HG02642 (cell line): Measurements from ENCODE around the gene ALKBH4.

Source experiments
- ATAC-seq: cut with Tn5 transposase; IDR thresholded peaks from one replicate; pipeline ENCODE4 v1.9.1; 2021; ENCODE audit warnings: mild to moderate bottlenecking; ENCODE audit not compliant: unreplicated experiment, poor library complexity

ALKBH4 gene

DNA sequence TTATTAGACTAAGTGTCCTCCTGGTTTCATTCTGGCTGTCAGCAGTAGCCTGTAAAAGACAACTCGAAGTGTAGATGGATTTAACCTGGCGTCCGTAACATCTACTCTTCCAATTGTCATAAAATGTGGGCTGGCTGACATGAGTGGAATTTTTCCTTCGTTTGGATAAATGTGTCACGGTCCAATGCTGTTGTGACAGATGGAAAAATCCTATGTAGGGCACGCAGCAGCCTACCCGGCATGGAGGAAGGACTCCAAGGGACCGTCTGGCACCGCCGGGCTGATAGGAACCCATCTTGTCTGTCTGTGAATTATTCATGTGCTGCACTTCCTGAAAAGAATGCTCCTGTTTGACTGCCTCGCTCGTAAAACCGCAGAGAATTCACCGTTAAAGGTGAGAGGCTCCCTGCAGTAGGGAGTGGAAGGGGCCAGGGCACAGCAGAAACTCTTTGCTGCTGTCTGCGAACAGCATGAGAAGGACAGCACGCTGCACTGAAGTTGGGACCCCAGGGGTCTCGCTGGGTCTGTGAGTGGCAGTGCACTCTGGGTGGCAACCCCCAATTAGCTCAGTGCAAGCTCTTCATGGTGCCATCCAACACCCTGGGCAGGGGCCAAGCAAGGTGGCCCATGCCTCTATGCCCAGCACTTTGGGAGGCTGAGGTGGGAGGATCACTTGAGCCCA lies 32.9 kb downstream of the ALKBH4 start:
- peak; percentile 27 for ATAC-seq

DNA sequence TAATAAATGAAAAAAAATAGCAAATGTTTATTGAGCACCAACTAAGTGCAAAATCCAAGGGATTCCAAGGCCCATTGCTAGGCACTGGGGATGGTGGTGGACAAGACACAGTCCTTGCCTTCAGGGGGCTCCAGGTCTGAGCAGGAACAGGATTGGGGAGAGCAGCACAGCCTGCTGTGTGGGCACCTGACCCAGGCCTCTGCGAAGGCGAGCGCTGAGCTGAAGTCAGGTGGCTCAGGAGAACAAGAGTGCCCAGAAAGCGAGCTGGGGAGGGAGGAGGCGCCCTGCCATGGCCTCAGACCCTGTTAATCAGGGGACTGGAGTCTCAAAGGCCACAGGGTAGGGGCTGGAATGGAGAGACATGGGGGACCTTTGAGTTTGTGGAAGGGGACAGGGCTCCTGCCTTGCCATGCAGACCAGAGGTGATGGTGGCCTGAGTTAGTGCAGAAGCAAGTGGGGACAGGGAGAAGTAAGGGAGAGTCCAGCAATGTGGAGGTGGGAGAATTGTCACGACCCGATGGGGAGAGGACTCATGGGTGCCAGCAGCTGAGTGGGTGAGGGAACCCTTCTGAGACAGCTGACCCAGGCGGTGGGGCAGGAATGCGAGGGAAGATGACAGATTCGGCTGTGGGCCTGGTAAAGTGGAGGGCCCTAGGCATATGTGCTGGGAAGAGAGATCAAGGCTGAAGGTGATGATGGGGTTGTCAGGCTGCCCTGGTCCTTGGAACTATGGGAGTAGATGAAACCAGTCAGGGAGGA lies 35.3 kb downstream of the ALKBH4 start:
- no peak for ATAC-seq

DNA sequence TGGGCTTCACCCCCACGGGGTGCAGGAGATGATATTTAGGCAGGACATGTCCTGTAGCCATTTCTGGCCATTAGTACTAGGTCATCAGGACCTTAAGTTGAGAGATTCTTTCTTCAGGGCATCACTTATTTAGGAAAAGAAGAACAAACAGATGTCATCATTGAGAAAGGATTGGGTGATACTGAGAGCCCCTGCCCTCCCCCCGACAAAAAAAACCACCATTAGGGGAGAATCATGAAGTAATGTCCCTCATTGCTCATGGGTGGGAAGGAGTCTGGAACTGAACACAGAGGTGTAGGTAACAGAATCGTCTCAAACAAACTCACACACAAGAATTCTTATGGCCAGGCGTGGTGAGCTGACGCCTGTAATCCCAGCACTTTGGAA lies 37.7 kb downstream of the ALKBH4 start:
- no peak for ATAC-seq

DNA sequence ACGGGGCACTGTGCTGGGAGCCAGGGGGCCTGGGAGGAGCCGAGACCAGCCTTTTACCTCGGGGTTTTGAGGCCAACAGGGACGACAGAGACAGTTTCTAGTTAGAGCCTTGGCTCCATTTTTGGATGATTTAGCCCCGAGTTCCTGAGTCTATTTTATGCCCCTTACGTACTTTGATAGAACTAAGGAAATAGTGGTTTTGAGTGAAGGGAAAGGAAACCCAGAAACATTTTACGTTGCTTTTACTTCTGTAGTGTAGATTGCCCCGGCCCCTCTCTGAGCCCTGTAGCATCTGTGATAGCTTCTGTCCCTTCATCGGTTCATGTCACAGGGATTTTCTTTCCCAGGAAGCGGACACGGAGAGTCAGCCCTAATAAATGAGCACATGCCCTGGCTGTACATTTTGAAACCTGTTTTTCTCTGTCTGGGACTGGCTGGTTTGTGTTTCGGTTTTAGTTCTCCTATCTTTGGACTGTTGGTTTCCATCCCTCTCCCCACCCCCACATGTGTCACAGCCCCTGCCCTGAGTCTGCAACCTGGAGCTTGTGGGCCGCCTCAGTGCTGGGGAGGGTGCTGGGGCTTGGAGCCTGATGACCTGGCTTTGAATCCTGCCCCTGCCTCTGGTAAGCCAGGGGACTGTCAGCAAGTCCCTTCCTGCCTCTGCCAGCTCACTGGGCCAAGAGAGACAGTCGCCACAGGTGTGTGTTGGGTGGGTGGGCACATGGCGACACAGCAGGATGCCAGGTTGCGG lies 38.2 kb downstream of the ALKBH4 start:
- peak; percentile 53 for ATAC-seq

DNA sequence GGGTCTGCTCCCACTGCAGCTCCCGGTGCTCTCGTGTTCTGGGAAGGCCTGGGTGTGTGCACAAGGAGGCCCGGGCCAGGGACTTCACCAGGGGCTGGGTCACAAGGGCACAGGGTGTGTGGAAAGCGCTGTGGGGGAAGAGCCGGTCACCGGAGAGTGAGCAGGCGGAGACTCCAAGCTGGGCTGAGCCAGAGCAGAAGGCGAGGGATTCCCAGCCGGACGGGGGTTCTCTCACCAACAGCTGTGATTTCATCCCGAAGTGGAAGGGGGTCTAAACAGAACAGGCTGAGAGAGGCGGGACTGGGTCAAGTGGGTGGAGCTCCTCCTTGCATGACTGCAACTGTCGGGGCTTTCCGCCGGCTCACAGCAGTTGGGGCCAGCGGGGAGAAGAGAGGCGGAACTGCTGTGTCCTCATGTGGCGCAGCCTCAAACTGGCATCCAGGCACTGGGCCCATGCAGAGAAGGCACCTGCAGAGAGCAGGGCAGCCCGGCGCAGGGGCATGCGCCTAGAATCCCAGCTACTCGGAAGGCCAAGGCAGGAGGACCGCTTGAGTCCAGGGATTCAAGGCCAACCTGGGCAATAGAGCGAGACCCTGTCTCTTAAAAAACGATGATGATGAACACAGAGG lies 38.9 kb downstream of the ALKBH4 start:
- ATAC-seq, result peak; percentile 59

DNA sequence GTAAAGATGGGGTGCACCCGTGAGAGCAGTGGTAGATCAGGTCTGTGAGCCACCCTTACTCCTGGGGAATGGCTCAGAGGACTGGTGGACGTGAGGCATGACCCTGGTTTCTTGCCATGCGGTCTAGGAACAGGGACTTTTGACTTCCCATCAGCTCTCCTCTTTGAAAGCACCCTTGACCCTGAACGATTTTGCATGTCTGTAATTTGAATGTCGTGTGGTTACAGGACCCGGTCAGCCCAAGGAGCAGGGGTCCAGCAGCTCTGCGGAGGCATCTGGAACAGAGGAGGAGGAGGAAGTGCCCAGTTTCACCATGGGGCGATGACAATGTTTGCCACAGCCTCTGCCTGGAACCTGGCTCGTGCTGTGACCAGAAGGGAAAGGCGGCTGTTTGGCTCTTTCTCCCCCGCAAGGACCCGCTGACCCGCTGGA lies 39.9 kb downstream of the ALKBH4 start:
- peak; percentile 37 for ATAC-seq

DNA sequence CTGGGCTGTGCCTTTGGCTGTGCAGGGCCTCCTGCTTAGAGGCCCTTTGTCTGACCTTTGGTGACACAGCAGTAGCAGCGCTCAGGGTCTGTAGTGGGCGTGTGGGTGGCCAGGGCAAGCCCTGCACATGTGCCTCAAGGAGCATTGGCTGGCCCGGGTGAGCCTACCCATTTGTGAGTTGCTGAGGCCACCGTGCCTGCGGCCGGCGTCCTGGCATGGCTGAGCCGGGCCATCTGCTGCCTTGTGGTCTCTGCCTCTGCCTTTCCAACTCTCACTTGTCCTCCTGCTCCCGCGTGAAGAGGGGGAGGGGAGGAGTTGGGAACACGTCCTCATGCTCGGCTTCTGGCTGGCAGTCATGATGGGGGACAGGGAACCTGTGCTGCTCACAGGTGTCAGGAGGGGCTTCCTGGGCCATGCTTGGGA lies 40.5 kb downstream of the ALKBH4 start:
- no peak for ATAC-seq

DNA sequence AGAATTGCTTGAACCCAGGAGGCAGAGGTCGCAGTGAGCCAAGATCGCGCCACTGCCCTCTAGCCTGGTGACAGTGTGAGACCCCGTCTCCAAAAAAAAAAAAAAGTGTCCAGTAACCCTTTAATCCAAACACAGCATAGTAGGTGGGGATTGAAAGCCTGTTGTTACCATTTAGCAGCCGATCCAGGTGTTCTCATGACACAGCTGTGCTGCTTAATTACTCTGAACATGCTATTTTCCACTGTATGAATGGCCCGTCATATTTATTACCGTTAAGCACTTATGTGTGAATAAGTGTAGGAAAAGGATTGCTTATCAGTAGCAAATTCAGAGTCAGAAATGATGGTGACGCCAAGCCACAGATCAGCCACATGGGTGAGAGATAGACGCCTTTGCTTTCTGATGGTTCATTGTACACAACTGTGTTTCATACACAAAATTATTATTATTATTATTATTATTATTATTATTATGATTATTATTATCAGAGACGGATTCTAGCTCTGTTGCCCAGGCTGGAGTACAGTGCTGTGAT lies 42.9 kb downstream of the ALKBH4 start:
- no peak for ATAC-seq

DNA sequence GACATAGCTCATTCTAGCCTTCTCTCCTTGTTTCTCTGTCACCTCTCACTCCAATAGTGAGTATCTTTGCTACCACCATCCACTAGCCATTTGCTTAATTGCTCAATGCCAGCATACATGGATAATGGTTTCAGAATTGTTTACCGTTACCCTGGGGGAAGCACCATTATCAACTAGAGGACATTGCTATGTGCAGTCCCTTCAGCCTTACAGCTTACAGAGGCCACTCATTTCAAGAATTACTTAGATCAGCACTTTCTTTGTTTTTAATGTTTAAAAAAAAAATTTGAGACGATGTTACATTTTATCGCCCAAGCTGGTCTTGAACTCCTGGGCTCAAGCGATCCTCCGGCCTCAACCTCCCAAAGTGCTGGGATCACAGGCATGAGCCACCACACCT lies 46.1 kb downstream of the ALKBH4 start:
- no peak for ATAC-seq

DNA sequence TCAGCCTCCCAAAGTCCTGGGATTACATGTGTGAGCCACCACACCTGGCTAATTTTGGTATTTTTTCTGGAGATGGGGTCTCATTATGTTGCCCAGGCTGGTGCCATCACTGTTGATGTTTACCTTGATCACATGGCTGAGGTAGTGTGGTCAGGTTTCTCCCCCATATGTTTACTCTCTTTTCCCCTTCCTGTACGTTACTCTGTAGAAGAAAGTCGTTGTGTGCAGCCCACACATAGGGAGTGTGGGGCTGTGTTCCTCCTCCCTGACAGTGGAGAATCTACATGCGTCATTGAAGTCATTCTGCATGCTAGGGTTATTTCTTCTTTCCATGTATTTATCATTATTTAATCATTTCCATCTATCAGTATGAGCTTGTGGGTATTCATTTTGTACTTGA lies 47.6 kb downstream of the ALKBH4 start:
- ATAC-seq, result no peak

DNA sequence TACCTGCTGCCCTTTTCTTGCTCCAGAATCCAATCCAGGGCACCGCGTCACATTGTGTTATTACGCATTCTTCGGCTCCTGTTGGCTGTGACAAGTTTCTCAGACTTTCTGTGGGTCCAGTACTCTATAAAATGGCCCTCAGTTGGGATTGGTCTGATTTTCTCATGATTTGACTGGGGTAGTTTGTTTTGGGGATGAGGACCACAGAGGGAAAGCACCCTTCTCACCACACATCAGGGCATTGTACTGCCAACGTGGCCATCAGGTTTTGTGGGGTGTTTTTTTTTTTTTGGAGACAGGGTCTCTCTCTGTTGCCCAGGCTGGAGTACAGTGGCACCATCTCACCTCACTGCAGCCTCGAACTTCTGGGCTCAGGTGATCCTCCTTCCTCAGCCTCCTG lies 48.3 kb downstream of the ALKBH4 start:
- ATAC-seq, result no peak

DNA sequence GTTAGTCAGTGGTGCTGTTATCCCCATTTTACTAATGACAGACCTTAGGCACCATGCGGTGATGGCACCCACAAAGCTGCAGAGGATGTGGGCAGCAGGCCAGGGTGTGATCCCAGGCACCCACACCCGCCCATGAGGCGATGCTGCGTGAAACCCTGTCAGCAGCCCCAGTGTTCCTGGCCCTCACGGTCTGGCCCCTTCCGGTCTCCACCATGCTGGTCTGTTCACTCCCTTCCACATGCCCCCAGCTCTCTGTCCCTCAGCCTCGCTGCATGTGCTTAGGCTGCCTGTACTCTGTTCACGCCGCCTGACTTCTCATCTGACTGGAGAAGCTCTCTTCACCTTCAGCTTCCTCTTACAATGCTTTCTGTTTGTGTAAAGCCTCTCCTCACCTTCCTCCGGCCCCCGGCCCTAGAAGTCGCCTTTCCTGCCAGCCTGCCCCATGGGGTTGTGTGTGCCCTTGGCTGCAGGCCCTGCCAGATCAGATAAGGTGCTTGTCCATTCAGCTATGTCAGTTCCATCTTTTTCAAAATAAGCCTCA lies 48.9 kb downstream of the ALKBH4 start:
- ATAC-seq, result peak; percentile 46

DNA sequence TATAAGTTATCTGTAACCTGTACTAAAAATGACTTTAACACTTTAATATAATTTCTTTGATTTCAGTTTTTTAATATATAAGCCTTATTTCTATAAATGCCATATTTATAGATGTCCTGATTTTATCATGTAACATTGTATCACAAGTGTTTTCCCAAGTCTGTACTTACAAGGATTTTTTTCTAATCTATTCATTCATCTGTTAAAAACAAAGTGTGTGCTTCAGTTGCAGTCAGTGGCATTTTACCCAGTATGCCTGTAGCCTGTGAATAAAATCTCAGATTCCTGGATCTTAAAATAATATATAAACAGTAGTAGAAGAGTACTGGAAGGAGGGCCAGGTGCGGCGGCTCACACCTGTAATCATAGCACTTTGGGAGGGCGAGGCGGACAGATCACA lies 51.1 kb downstream of the ALKBH4 start:
- no peak for ATAC-seq

DNA sequence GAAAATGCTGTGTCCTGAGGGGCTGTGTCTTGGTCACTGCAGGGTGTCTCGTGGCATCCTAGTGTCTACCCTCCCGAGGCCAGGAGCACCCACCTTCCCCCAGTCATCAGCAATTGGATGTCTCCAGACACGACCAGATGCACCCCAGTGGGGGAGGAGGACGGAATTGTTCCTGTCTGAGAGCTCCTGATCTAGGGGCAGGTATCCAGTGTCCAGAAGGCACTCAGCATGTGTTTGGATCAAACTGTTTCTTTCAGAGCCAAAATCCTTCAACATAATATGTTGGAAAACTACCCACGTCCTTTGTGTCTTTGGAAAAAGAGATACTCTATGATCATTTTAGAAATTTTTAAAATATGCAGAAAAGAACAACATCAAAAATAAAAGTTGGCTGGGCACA lies 51.6 kb downstream of the ALKBH4 start:
- ATAC-seq, result no peak

DNA sequence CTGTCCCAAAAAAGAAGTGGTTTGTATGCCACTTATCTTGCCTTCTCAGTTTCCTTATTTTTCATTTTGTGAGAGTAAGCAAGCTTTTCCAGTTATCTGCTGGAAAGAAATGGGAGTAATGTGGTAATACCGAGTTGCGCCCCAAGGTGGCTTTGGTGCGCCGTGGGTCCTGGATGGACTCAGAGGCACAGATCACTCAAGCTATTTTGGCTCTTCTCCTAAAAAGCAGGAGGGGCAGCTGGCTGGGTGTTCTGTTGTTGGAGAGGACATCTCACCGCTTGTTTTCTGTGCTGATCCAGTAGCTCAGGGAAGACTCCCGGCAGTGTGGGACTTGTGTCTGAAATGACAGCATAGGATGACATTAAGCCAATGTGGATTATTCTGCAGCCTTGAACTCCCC lies 52.1 kb downstream of the ALKBH4 start:
- no peak for ATAC-seq

DNA sequence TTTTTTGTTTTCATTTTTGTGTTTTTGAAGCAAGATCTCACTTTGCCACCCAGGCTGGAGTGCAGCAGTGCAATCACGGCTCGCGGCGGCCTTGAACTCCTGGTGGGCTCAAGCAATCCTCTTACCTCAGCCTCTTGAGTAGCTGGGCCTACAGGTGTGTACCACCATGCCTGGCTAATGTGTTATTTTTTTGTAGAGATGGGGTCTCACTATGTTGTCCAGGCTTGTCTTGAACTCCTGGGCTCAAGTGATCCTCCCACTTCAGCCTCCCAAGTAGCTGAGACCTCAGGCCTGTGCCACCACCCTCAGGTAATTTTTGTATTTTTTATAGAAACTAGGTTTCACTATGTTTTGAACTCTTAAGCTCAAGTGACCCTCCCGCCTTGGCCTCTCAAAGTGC lies 53.7 kb downstream of the ALKBH4 start:
- ATAC-seq, result no peak

DNA sequence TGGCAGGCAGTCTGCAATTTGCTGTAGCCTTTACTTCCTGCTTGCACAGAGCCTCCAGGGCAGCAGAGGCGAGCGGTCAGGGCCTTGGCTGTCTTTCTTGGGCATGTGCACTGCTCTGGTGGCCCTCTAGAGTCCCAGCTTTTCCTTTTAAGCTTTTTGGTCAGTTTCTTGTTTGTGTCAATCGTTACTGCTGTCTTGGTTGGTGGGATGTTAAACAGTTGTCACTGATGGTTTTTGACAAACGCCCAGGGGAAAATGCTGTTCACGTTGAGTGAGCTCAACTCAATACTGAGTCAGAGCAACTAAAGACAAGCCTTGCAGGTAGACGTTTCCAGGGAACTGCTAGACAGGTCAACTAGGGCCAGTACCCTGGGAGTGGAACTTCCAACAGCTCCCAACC lies 54.5 kb downstream of the ALKBH4 start:
- ATAC-seq, result no peak

DNA sequence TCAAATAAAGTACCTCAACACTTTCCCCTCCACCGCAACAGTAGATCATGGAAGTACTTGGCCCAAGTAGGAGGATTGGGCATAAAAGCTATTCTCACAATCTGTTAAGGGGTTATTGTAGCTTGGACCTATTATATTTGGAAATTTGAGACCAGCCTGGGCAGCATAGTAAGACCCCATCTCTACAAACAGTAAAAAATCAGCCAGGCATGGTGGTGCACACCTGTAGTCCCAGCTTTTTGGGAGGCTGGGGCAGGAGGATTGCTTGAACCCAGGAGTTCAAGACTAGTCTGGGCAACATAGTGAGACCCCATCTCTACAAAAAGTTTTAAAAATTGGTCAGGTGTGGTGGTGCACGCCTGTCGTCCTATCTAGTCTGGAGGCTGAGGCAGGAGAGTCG lies 55.3 kb downstream of the ALKBH4 start:
- ATAC-seq, result no peak

DNA sequence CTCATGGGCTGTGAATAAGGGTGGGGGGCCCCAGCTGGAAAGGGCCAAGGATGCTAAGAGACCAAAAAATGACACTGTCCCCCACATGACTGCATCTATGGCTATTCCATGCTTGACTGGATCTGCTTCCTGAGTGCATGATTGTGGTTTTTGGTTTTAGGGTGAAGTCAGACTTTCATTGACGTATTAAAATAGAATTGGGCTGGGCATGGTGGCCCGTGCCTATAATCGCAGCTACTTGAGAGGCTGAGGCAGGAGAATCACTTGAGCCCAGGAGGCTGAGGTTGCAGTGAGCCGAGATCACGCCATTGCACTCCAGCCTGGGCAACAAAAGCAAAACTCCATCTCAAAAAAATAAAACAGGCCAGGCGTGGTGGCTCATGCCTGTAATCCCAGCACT lies 56.1 kb downstream of the ALKBH4 start:
- ATAC-seq, result peak; percentile 54

DNA sequence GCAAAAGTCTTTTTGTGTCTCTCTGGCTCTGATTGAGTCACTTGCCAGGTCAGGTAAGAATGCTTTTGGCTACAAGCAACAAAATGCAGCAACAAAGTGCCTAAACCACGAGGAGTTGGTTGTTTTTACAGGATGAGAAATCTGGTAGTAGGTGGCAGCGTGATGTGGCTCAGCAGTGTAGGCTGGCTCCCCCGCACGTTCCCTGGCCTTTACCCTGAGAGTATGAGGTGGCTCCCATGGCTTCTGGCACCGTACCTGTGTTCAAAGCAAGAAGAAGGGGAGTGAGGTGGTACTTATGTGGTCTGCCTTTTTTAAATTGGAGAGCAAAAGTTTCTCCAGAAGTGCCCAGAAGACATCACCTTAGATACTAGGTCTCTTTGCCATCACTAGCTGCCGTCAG lies 56.8 kb downstream of the ALKBH4 start:
- ATAC-seq, result peak; percentile 2
